ENCODE results near the gene ZNF469.

Gene ZNF469

DNA sequence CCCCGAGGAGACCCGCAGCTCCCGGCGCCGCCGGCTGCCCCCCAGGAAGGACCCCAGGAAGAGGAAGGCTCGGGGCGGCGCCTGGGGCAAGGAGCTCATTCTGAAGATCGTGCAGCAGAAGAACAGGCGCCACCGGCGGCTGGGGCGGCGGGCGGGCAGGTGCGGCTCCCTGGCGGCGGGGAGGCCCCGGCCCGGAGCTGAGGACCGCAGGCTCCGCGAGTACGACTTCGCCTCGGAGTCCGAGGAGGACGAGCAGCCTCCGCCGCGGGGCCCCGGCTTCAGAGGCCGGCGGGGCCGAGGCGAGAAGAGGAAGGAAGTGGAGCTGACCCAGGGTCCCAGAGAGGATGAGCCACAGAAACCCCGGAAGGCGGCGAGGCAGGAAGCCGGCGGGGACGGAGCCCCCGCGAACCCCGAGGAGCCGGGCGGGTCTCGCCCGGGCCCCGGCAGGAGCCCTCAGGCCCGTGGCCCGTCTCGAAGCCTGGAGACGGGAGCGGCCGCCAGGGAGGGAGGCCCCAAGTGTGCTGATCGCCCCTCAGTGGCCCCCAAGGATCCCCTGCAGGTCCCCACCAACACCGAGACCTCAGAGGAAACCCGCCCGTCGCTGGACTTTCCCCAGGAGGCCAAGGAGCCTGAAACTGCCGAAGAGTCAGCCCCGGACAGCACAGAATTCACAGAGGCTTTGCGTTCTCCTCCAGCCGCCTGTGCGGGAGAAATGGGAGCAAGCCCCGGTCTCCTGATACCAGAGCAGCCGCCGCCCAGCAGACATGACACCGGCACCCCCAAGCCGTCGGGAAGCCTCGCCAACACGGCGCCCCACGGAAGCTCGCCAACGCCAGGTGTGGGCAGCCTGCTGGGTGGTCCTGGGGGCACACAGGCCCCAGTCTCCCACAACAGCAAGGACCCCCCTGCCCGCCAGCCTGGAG, 48.0 kb downstream of the ZNF469 start:
- peak; percentile 49 for DNase-seq

GRCh38 chr16:88431651-88432050, 48.9 kb downstream of the ZNF469 start:
- DNase-seq = no peak

DNA sequence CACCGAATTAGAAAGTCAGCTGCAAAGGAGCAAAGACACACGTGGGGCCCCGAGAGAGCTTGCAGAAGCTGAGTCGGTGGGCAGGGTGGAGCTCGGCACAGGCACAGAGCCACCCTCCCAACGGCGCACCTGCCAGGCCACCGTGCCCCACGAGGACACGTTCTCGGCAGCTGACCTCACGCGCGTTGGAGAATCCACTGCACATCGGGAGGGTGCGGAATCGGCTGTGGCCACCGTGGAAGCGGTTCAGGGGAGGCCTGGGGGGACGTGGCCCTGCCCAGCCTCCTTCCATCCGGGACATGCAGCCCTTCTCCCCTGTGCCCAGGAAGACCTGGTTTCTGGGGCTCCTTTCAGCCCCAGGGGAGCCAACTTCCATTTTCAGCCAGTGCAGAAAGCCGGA, 49.4 kb downstream of the ZNF469 start:
- DNase-seq = no peak

Data from CD4-positive, alpha-beta T cell treated with Interleukin-15 for 1 hour (primary cell).